ENCODE data around the gene CCDC126. TPM values are rescaled to one million over a fixed set of nuclear protein-coding genes. Genes with fewer than 3 reads are reported as not detected.
"Not testable (repeated sequence)": the region's sequence is repeated elsewhere in the genome, so short reads cannot be mapped to it uniquely, and the experiment has no call there.

The CCDC126 gene
- total RNA-seq, 2 donors from 2014 or later: 8.4 to 10.9 TPM

GRCh38 chr7:23617482-23617881 is 20.3 kb downstream of the CCDC126 start:
- intact Hi-C loops (cut with DNase I): no loop called here
- no peak for ATAC-seq
- no peak for DNase-seq

GRCh38 chr7:23618241-23618640 is 21.1 kb downstream of the CCDC126 start:
- intact Hi-C loops (cut with DNase I): no loop called here
- ATAC-seq (no peak), DNase-seq (no peak)

- intact Hi-C loops (cut with DNase I): no loop called here
- DNase-seq (no peak), ATAC-seq (no peak)
These were observed 22.0 kb downstream of the CCDC126 start for GRCh38 chr7:23619141-23619540.

- no peak for DNase-seq
- intact Hi-C loops (cut with DNase I): no loop called here
- peak; percentile 57 to 62 for ATAC-seq
These were observed 25.3 kb downstream of the CCDC126 start for GRCh38 chr7:23622506-23622925.

- DNase-seq: no peak
- intact Hi-C loops (cut with DNase I): no loop called here
- ATAC-seq: no peak
These were observed 31.2 kb downstream of the CCDC126 start for GRCh38 chr7:23628370-23628769.

GRCh38 chr7:23633417-23633816 is 36.2 kb downstream of the CCDC126 start:
- intact Hi-C loops (cut with DNase I): no loop called here
- DNase-seq: no peak

GRCh38 chr7:23645822-23646221 is 48.6 kb downstream of the CCDC126 start:
- ATAC-seq (no peak), DNase-seq (no peak)
- intact Hi-C loops (cut with DNase I): no loop called here

More at GRCh38 chr7:23633417-23633816, 36.2 kb downstream of the CCDC126 start:
- ATAC-seq: no peak

GRCh38 chr7:23653942-23654341 is 56.8 kb downstream of the CCDC126 start:
- ATAC-seq: no peak
- intact Hi-C loops (cut with DNase I): no loop called here
- no peak for DNase-seq

GRCh38 chr7:23654508-23654907 is 57.3 kb downstream of the CCDC126 start:
- no peak for DNase-seq
- intact Hi-C loops (cut with DNase I): no loop called here
- no peak for ATAC-seq

GRCh38 chr7:23655433-23655832 is 58.3 kb downstream of the CCDC126 start:
- intact Hi-C loops (cut with DNase I): no loop called here
- no peak for ATAC-seq
- DNase-seq: no peak

- DNase-seq (no peak), ATAC-seq (no peak)
- intact Hi-C loops (cut with DNase I): no loop called here
These were observed 61.7 kb downstream of the CCDC126 start for GRCh38 chr7:23658831-23659427.

- intact Hi-C loops (cut with DNase I): no loop called here
- no peak for ATAC-seq
These were observed 64.2 kb downstream of the CCDC126 start for GRCh38 chr7:23661385-23661784.

GRCh38 chr7:23662124-23662983 is 65.2 kb downstream of the CCDC126 start:
- no peak for ATAC-seq
- no peak for DNase-seq
- intact Hi-C loops (cut with DNase I): no loop called here

More at GRCh38 chr7:23661385-23661784, 64.2 kb downstream of the CCDC126 start:
- no peak for DNase-seq

- DNase-seq (no peak), ATAC-seq (no peak)
- intact Hi-C loops (cut with DNase I): no loop called here
These were observed 65.8 kb downstream of the CCDC126 start for GRCh38 chr7:23662984-23663313.

GRCh38 chr7:23664122-23664521 is 66.9 kb downstream of the CCDC126 start:
- DNase-seq: no peak
- intact Hi-C loops (cut with DNase I): no loop called here
- ATAC-seq: no peak

GRCh38 chr7:23672033-23672432 is 74.9 kb downstream of the CCDC126 start:
- DNase-seq: no peak
- intact Hi-C loops (cut with DNase I): no loop called here
- ATAC-seq: no peak

- DNase-seq (peak; percentile 93), ATAC-seq (peak; percentile 100)
- intact Hi-C loops (cut with DNase I): loop anchor here in 1 of 2 donors (5.0 kb wide), 1 partner anchor 83 kb away; the partner anchor contains the start of gene CCDC126
These were observed 82.8 kb downstream of the CCDC126 start, which contains the start of gene FAM221A for GRCh38 chr7:23679898-23680413. FAM221A (plus strand) TSS chr7:23680199; CDS start chr7:23680219, 20 bp downstream.

- peak; percentile 71 to 82 for ATAC-seq
- intact Hi-C loops (cut with DNase I): loop anchor here in 1 of 2 donors (5.0 kb wide), 1 partner anchor 83 kb away; the partner anchor contains the start of gene CCDC126
- DNase-seq: peak; percentile 63
These were observed 83.5 kb downstream of the CCDC126 start for GRCh38 chr7:23680414-23681405.

GRCh38 chr7:23684041-23684440 is 86.9 kb downstream of the CCDC126 start:
- ATAC-seq, DNase-seq: not testable (repeated sequence)
- intact Hi-C loops (cut with DNase I): loop anchor here in 1 of 2 donors (5.0 kb wide), 1 partner anchor 87 kb away; the partner anchor contains the start of gene CCDC126
